ENCODE results near the gene BEGAIN. TPM values are rescaled to one million over a fixed set of nuclear protein-coding genes. Genes with fewer than 3 reads are reported as not detected.

The BEGAIN gene
- total RNA-seq, 4 donors from 2014 or later: 3.5 to 7.1 (median 6.6) TPM

- 89% methylated on average over 14 of the region's 19 CpGs for WGBS
- TF ChIP-seq EP300 (IDR thresholded peaks at IDR 0.05) (no peak), POLR2AphosphoS5 (IDR thresholded peaks at IDR 0.05) (no peak), POLR2A (IDR thresholded peaks at IDR 0.05; ENCODE audit: low read depth) (no peak)
- TF ChIP-seq, protein P1, sequence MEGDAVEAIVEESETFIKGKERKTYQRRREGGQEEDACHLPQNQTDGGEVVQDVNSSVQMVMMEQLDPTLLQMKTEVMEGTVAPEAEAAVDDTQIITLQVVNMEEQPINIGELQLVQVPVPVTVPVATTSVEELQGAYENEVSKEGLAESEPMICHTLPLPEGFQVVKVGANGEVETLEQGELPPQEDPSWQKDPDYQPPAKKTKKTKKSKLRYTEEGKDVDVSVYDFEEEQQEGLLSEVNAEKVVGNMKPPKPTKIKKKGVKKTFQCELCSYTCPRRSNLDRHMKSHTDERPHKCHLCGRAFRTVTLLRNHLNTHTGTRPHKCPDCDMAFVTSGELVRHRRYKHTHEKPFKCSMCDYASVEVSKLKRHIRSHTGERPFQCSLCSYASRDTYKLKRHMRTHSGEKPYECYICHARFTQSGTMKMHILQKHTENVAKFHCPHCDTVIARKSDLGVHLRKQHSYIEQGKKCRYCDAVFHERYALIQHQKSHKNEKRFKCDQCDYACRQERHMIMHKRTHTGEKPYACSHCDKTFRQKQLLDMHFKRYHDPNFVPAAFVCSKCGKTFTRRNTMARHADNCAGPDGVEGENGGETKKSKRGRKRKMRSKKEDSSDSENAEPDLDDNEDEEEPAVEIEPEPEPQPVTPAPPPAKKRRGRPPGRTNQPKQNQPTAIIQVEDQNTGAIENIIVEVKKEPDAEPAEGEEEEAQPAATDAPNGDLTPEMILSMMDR (IDR thresholded peaks at IDR 0.05): no peak
- Histone ChIP-seq H3K27me3 (no peaks in the 10 kb centered on the region), H3K4me3 (no peak overlapping the region), H3K36me3 (peaks cover 0 to 8% (median 1%) of the 10 kb centered on the region in 4 donors), H3K9me3 (no peaks in the 10 kb centered on the region), H3K4me1 (peaks cover 5 to 28% (median 20%) of the 10 kb centered on the region in 4 donors), H3K27ac (replicated peaks in 1 of 4) (no peak overlapping the region)
- intact Hi-C loops (cut with DNase I): no loop called here
- DNase-seq (ENCODE audit: extremely low spot score): no peak
These were observed 43.5 kb downstream of the BEGAIN start for GRCh38 chr14:100543471-100544455.

GRCh38 chr14:100542619-100543205 lies 44.5 kb downstream of the BEGAIN start:
- peaks cover 5 to 22% (median 19%) of the 10 kb centered on the region in 4 donors for H3K4me1 ChIP-seq
- H3K4me3 ChIP-seq: no peak overlapping the region
- H3K9me3 ChIP-seq: no peaks in the 10 kb centered on the region
- H3K27ac ChIP-seq (replicated peaks in 1 of 4): no peak overlapping the region
- 93% methylated on average over 12 of the region's 12 CpGs for WGBS
- H3K36me3 ChIP-seq: peaks cover 0 to 11% (median 1%) of the 10 kb centered on the region in 4 donors
- intact Hi-C loops (cut with DNase I): no loop called here
- H3K27me3 ChIP-seq: no peaks in the 10 kb centered on the region
- TF ChIP-seq EP300 (IDR thresholded peaks at IDR 0.05) (no peak), POLR2A (IDR thresholded peaks at IDR 0.05; ENCODE audit: low read depth) (no peak), POLR2AphosphoS5 (IDR thresholded peaks at IDR 0.05) (no peak)
- TF ChIP-seq, protein P1 (IDR thresholded peaks at IDR 0.05): no peak
- DNase-seq (ENCODE audit: extremely low spot score): no peak

GRCh38 chr14:100541621-100542560 lies 45.3 kb downstream of the BEGAIN start:
- Histone ChIP-seq H3K27ac (replicated peaks in 1 of 4) (no peak overlapping the region), H3K4me1 (peaks cover 4 to 13% (median 11%) of the 10 kb centered on the region in 4 donors), H3K36me3 (peaks cover 0 to 11% (median 1%) of the 10 kb centered on the region in 4 donors), H3K9me3 (no peaks in the 10 kb centered on the region), H3K27me3 (no peaks in the 10 kb centered on the region), H3K4me3 (no peak overlapping the region)
- TF ChIP-seq, protein P1 (IDR thresholded peaks at IDR 0.05): no peak
- TF ChIP-seq POLR2AphosphoS5 (IDR thresholded peaks at IDR 0.05): no peak
- TF ChIP-seq POLR2A (IDR thresholded peaks at IDR 0.05; ENCODE audit: low read depth): no peak
- no peak for TF ChIP-seq EP300 (IDR thresholded peaks at IDR 0.05)
- 90% methylated on average over 19 of the region's 24 CpGs for WGBS
- DNase-seq (ENCODE audit: extremely low spot score): no peak
- intact Hi-C loops (cut with DNase I): no loop called here

DNA sequence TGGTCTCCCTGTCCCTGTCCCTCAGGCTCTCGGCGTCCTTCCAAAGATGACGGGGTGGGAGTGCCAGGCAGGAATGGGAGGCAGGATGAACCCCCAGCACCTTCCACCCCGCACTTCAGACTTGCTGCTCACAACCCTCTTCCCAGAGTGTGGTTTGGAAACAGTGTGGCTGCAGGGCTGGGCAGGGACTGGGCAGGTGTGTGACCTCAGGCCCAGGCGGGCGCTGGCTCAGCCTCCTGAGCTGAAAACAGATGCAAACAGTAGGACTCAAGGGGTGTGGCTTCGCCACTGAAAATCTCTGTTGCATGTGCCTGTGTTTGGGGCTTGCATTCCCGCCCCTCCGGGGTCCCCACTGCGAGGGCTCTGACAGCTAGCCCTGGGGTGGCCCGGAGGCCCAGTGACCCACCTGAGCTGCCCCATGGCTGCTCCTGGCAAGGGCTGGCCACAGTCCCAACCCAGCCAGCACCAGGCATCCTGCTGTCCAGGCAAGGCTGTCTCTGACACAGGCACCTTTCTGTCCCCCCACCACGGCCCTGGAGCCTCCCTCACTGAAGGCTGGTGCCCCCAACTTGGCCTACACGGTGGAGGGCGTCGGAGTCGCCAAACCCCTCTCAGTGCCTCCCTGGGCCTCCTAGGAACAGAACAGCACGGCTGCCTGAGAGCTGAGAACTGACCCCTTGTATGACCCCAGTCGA lies 46.1 kb downstream of the BEGAIN start:
- Histone ChIP-seq H3K9me3 (no peaks in the 10 kb centered on the region), H3K36me3 (peaks cover 0 to 11% (median 1%) of the 10 kb centered on the region in 4 donors), H3K4me3 (no peak overlapping the region), H3K4me1 (peaks cover 0 to 8% (median 5%) of the 10 kb centered on the region in 4 donors), H3K27ac (replicated peaks in 1 of 4) (no peak overlapping the region), H3K27me3 (no peaks in the 10 kb centered on the region)
- intact Hi-C loops (cut with DNase I): no loop called here
- DNase-seq (ENCODE audit: extremely low spot score): no peak
- TF ChIP-seq EP300 (IDR thresholded peaks at IDR 0.05): no peak
- no peak for TF ChIP-seq POLR2AphosphoS5 (IDR thresholded peaks at IDR 0.05)
- TF ChIP-seq, protein P1 (IDR thresholded peaks at IDR 0.05): no peak
- TF ChIP-seq POLR2A (IDR thresholded peaks at IDR 0.05; ENCODE audit: low read depth): no peak
- WGBS: 92% methylated on average over 16 of the region's 18 CpGs

Measured in esophagus muscularis mucosa (tissue), 4 donors.